AG09309 (cell line): ENCODE results near the gene GTF3C5.
"Not testable (repeated sequence)": the region's sequence is repeated elsewhere in the genome, so short reads cannot be mapped to it uniquely, and the experiment has no call there.

Experiments used
- DNase-seq: peaks from one replicate; pipeline ENCODE4 v3.0.0-alpha.2; 2010; ENCODE audit warnings: low read depth
- H3K4me3 ChIP-seq: 2 replicates; pipeline ENCODE4 v1.5.1; 2011; ENCODE audit warnings: mild to moderate bottlenecking, low read depth, low read length, moderate library complexity; ENCODE audit not compliant: control insufficient read depth
- CTCF ChIP-seq: IDR thresholded peaks from 2 replicates; pipeline ENCODE4 v1.5.1; 2011; ENCODE audit warnings: mild to moderate bottlenecking, low read depth, low read length, inconsistent platforms; ENCODE audit not compliant: insufficient read depth, control insufficient read depth; ENCODE audit errors: missing control alignments

GTF3C5 gene

GRCh38 chr9:133067813-133068212, 37.0 kb downstream of the GTF3C5 start:
- no peak for TF ChIP-seq CTCF
- no peak overlapping the region for H3K4me3 ChIP-seq
- DNase-seq: no peak

- not testable (repeated sequence) for DNase-seq, H3K4me3 ChIP-seq
These were observed 37.6 kb downstream of the GTF3C5 start for GRCh38 chr9:133068431-133068830.

GRCh38 chr9:133070500-133070961, 39.7 kb downstream of the GTF3C5 start:
- not testable (repeated sequence) for DNase-seq, H3K4me3 ChIP-seq

GRCh38 chr9:133070985-133071384, 40.2 kb downstream of the GTF3C5 start:
- H3K4me3 ChIP-seq, DNase-seq: not testable (repeated sequence)

GRCh38 chr9:133071484-133072150, 40.8 kb downstream of the GTF3C5 start:
- H3K4me3 ChIP-seq: no peak overlapping the region

GRCh38 chr9:133072210-133072609, 41.4 kb downstream of the GTF3C5 start:
- not testable (repeated sequence) for DNase-seq

More at GRCh38 chr9:133071484-133072150, 40.8 kb downstream of the GTF3C5 start:
- no peak for TF ChIP-seq CTCF
- DNase-seq: no peak

GRCh38 chr9:133073086-133074014, 42.6 kb downstream of the GTF3C5 start:
- TF ChIP-seq CTCF: no peak
- DNase-seq: no peak
- H3K4me3 ChIP-seq: no peak overlapping the region

More at GRCh38 chr9:133072210-133072609, 41.4 kb downstream of the GTF3C5 start:
- not testable (repeated sequence) for H3K4me3 ChIP-seq

- DNase-seq: peak; percentile 23
- TF ChIP-seq CTCF: no peak
- H3K4me3 ChIP-seq: no peak overlapping the region
These were observed 43.4 kb downstream of the GTF3C5 start for GRCh38 chr9:133074111-133074651.
